GM23338 (cell line): ENCODE results near the gene AGAP2. TPM values are rescaled to one million over a fixed set of nuclear protein-coding genes. Genes with fewer than 3 reads are reported as not detected.

ENCODE experiments used
- CREB1 ChIP-seq: fragments of 250-450 bp; sonication (Bioruptor Pico); IDR thresholded peaks from 2 replicates; pipeline ENCODE4 v1.5.0; 2020; ENCODE audit warnings: low read depth, mild to moderate bottlenecking, moderate library complexity
- EZH2phosphoT487 ChIP-seq: fragments of 200-600 bp; sonication (generic); IDR thresholded peaks from one replicate; pipeline ENCODE4 v1.8.1; 2018; ENCODE audit warnings: antibody characterized with exemption; ENCODE audit not compliant: unreplicated experiment
- JUNB ChIP-seq: IDR thresholded peaks from one replicate; pipeline ENCODE4 v1.6.1; 2016; ENCODE audit warnings: antibody characterized with exemption; ENCODE audit not compliant: unreplicated experiment
- REST ChIP-seq: IDR thresholded peaks from one replicate; pipeline ENCODE4 v1.6.1; 2018; ENCODE audit warnings: antibody characterized with exemption; ENCODE audit not compliant: unreplicated experiment
- ZNF462 ChIP-seq: fragments of 250-450 bp; sonication (Bioruptor Pico); IDR thresholded peaks from 2 replicates; pipeline ENCODE4 v1.5.0; 2020; ENCODE audit warnings: mild to moderate bottlenecking, moderate library complexity
- polyA plus RNA-seq: library from polyadenylated mRNA; unstranded; fragments of >200 nt; fragmentation: Nextera tagmentation; extraction: Ambion mirVana; gene quantifications from 2 replicates; pipeline ENCODE4 v1.2.1, GENCODE V29; 2016
- total RNA-seq: library from RNA; depleted of rRNA; stranded (reverse); fragments of >200 nt; shearing (Covaris generic); gene quantifications from 2 replicates; pipeline ENCODE4 v1.2.3, GENCODE V29; 2014

AGAP2 gene
- total and polyA plus RNA-seq, 2 experiments from 2014 or later = 0.36 to 1.3 TPM

DNA sequence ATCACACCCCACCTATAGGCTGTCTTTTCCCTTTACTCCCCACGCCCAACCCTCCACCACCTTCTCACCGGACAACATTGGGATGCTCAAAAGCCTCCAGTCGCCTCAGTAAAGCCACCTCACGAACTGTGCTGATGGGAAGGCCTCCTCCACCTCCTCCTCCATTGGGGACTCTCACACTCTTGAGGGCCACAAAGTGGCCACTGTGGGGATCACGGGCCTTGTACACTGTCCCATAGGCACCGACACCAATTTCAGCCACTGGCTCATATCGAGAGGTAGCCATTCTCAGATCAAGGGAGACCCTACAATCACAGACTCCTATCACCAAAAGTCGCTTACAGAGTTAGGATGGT, 12.9 kb upstream of the AGAP2 start (continued):
- TF ChIP-seq ZNF462 = no peak
- no peak for TF ChIP-seq REST
- no peak for TF ChIP-seq JUNB
- no peak for TF ChIP-seq CREB1 (CRISPR knock-in tag)
- no peak for TF ChIP-seq EZH2phosphoT487
